Lower lobe of right lung (tissue), 2 donors: Measurements from ENCODE around the gene GPC6. TPM values are rescaled to one million over a fixed set of nuclear protein-coding genes. Genes with fewer than 3 reads are reported as not detected.

Experiments
- ATAC-seq, 2 donors: fragments of 200-7000 bp; cut with Tn5 transposase; one replicate each; pipeline ENCODE4 v1.9.1; 2020 to 2022; ENCODE audit warnings: mild to moderate bottlenecking in 2 of 2, moderate library complexity in 2 of 2
- DNase-seq: peaks from one replicate; pipeline ENCODE4 v3.0.0-alpha.2; 2020
- H3K27ac ChIP-seq: fragments of 200-600 bp; one replicate; pipeline ENCODE4 v1.8.0; 2022
- H3K27me3 ChIP-seq: fragments of 200-600 bp; one replicate; pipeline ENCODE4 v1.8.0; 2022; ENCODE audit warnings: low read depth
- H3K36me3 ChIP-seq: fragments of 200-600 bp; one replicate; pipeline ENCODE4 v1.8.0; 2022; ENCODE audit warnings: mild to moderate bottlenecking
- H3K4me1 ChIP-seq: fragments of 200-600 bp; one replicate; pipeline ENCODE4 v1.8.0; 2022
- H3K4me3 ChIP-seq: fragments of 200-600 bp; one replicate; pipeline ENCODE4 v1.8.0; 2022; ENCODE audit warnings: mild to moderate bottlenecking
- H3K9me3 ChIP-seq: fragments of 200-600 bp; one replicate; pipeline ENCODE4 v1.8.0; 2022
- intact Hi-C: fragments of 100-400 bp; cut with DNase I; formaldehyde crosslinking; loops from one replicate; pipeline ENCODE4 v1.11.0; 2022
- total RNA-seq: library from RNA; stranded (reverse); fragmentation: NEBNext Ultra II Directional; extraction: Animal tissue kit (Norgen Biotek cat#: 25700); gene quantifications from one replicate; pipeline ENCODE4 v1.2.1, GENCODE V29; 2021
- TF ChIP-seq, protein P1 (sequence below): fragments of 200-600 bp; IDR thresholded peaks from one replicate; pipeline ENCODE4 v1.8.0; 2022; ENCODE audit warnings: antibody characterized with exemption, mild to moderate bottlenecking
- donor health status: DM: no; HTN: yes; CAD: no; lungs with severe emphysema.

GPC6 gene
- total RNA-seq, 1 donor from 2014 or later: 5.5 TPM

DNA sequence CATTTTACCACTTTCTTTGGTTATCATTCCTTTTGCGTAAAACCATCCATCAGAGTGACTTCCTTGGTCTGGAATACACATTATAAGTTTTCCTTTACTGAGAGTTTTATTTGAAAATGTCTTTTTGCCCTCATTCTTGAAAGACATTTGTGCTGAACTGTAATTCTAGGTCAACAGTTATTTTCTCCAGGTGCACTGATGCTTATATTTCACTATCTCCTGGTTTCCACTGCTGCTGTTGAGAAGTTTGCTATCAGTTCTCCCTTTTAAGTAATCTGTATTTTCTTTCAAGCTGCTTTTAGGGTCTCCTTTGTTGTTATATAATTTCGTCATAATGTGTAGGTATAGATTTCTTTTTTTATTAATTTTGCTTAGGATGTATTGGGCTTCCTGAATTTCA is 1092.9 kb downstream of the GPC6 start:
- DNase-seq (no peak), ATAC-seq (no peak)
- no peaks in the 10 kb centered on the region for H3K27me3 ChIP-seq
- H3K4me3 ChIP-seq: no peak overlapping the region
- H3K27ac ChIP-seq: no peak overlapping the region
- H3K9me3 ChIP-seq: no peaks in the 10 kb centered on the region
- intact Hi-C loops: no loop called here
- H3K4me1 ChIP-seq: no peaks in the 10 kb centered on the region
- no peaks in the 10 kb centered on the region for H3K36me3 ChIP-seq
- TF ChIP-seq, protein P1, sequence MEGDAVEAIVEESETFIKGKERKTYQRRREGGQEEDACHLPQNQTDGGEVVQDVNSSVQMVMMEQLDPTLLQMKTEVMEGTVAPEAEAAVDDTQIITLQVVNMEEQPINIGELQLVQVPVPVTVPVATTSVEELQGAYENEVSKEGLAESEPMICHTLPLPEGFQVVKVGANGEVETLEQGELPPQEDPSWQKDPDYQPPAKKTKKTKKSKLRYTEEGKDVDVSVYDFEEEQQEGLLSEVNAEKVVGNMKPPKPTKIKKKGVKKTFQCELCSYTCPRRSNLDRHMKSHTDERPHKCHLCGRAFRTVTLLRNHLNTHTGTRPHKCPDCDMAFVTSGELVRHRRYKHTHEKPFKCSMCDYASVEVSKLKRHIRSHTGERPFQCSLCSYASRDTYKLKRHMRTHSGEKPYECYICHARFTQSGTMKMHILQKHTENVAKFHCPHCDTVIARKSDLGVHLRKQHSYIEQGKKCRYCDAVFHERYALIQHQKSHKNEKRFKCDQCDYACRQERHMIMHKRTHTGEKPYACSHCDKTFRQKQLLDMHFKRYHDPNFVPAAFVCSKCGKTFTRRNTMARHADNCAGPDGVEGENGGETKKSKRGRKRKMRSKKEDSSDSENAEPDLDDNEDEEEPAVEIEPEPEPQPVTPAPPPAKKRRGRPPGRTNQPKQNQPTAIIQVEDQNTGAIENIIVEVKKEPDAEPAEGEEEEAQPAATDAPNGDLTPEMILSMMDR: no peak

DNA sequence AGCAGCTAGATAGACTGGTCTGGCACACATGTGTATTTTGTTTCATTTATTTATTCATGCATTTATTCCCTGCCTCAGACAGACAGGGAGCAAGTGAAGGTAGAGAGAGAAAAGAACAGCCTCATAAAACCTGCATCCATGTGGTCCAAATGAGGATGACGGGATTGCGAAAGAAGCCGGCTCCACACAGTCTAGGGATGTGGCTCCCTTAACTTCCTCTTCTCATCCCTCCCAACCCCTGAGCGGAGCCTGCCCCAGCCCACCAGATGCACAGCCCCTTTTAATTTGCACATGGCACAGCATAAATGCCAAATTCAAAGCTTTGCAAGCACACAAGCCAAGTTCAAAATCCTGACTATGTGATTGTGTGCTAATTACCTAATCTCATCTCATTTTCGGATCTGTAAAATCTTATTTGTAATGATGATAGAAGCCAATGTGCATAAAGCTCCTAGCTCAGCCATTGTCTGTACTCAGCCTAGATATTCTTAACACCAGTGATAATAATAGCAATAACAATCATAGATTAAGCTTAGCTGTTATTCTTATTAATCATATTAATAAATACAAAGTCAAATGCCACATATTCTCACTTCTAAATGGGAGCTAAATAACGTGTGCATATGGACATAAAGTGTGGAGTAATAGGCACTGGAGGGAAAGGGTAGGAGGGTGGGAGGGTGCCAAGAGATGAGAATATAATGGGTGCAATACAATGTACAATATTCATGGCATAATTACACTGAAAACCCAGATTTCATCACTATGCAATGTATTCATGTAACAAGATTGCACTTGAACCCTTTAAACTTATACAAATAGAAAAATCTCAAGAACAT is 1096.5 kb downstream of the GPC6 start:
- no peak overlapping the region for H3K27ac ChIP-seq
- TF ChIP-seq, protein P1: no peak
- intact Hi-C loops: no loop called here

DNA sequence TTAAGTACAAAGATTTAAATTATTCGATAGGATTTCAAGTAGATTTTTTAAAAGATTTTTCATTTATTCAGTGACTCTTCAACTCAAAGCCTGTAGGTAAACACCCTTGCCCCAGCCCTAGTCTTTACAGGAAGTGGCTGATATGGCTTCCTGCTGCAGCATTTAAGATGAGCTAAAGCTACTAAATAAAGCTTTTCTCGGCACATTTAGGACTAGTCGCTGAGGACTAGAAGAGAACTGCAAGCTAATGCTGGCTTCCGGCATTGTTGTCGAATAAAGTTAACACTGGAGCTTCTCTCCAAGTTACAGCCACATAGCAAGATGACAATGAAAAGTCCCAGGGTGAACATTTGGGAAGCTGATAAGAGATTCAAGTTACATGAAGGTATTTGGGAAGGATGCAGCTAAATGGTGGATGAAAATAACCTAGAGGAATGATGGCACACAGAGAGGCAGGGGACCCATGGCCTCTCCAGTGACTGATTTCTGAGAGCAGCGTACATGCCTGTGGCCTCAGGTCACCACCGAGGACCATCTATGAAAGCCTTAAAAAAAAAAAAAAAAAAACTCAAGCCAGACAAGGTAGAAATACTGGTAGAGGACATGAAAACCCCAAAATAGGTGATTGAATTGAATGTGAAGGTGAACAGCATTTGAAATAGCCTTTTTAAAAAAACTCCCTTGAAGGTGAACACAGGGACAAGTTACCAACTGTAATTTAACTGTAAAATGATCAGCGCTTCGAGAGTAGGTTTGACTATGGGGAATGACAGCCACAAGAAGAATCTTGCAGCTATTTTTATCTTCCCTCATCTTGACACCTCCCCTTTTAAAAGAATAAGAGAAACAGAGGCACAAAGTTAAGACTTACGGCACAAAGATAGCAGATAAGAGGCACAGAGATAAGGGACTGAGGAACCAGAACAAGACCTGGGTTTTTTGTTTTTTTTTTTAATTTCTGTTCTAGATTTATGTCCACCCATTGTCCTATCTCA is 1097.5 kb downstream of the GPC6 start:
- Histone ChIP-seq H3K4me3 (no peak overlapping the region), H3K9me3 (no peaks in the 10 kb centered on the region), H3K36me3 (no peaks in the 10 kb centered on the region), H3K27me3 (no peaks in the 10 kb centered on the region), H3K4me1 (no peaks in the 10 kb centered on the region), H3K27ac (no peak overlapping the region)
- TF ChIP-seq, protein P1: no peak
- intact Hi-C loops: no loop called here
- ATAC-seq: peak; percentile 57 to 71
- DNase-seq: no peak

More for the DNA sequence above, 1096.5 kb downstream of the GPC6 start:
- no peak for DNase-seq
- Histone ChIP-seq H3K4me3 (no peak overlapping the region), H3K9me3 (no peaks in the 10 kb centered on the region), H3K4me1 (no peaks in the 10 kb centered on the region), H3K36me3 (no peaks in the 10 kb centered on the region), H3K27me3 (no peaks in the 10 kb centered on the region)
- ATAC-seq: no peak

DNA sequence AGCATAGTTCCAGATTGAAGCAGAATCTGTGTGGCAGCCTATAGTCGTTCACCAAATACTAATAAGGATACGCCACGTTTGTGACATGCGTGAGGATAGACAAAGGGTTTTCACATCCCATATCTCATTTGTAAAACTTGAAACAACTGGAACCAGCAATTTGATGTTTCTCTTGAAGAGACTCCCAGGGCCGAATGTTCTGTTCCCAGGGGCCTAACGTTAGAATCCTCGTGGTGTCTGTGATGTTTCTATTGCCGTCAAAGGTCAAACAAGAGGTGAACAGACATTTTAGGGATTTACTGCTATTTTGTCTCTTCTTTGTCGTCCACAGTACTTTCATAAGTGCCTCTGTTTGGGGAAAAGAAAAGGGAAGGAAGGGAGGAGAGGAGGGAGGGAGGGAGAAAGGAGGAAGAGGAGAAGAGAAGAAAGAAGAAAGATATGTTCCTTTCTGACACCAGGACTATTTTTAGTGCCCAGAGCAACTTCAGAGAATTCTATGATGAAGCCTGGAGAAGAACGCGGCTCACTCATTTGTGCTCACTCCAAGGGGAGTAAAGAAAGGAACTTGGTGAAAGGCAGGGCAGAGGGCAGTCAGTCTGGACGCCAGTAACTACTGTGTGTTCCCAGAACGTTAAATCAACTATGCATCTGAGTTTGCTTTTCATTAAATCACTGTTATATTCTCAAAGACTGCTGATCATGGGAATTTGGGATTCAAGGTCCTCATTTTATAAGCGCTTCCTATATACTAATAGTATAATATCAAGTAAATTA is 1098.3 kb downstream of the GPC6 start:
- intact Hi-C loops: no loop called here
- no peak overlapping the region for H3K27ac ChIP-seq
- no peaks in the 10 kb centered on the region for H3K27me3 ChIP-seq
- H3K4me3 ChIP-seq: no peak overlapping the region
- TF ChIP-seq, protein P1: no peak
- peaks cover 2% of the 10 kb centered on the region for H3K4me1 ChIP-seq
- no peak for DNase-seq
- no peaks in the 10 kb centered on the region for H3K36me3 ChIP-seq
- no peaks in the 10 kb centered on the region for H3K9me3 ChIP-seq
- ATAC-seq: no peak

DNA sequence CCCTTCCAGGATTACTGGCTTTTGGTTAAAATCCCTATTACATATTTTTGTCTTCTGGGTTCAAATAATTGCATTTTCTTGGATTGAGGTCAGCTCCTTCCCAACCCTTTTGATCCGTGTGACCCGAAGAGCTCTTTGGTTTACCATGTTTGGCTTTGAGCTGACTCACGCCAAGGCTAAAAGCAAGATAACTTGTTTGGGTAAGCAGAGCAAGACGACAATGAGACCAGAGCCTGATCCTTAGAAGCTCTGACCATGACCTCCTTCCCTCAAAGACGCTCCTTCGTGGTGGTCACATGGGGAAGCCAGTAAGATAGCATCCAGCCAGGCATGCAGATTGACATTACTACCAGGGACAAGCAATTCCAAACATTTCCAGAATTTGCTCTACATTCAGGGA is 1099.0 kb downstream of the GPC6 start:
- no peak overlapping the region for H3K27ac ChIP-seq
- no peaks in the 10 kb centered on the region for H3K36me3 ChIP-seq
- intact Hi-C loops: no loop called here
- H3K4me3 ChIP-seq: no peak overlapping the region
- TF ChIP-seq, protein P1: no peak
- DNase-seq: no peak
- peaks cover 7% of the 10 kb centered on the region for H3K4me1 ChIP-seq
- no peak for ATAC-seq
- no peaks in the 10 kb centered on the region for H3K27me3 ChIP-seq
- H3K9me3 ChIP-seq: no peaks in the 10 kb centered on the region
